Smooth muscle cell (in vitro differentiated cells): Measurements from ENCODE around the gene GALNT4. TPM values are rescaled to one million over a fixed set of nuclear protein-coding genes. Genes with fewer than 3 reads are reported as not detected.

Source experiments
- DNase-seq: peaks from one replicate; lab custom pipeline; 2025; ENCODE audit not compliant: unreplicated experiment; lab: John Stamatoyannopoulos, UW
- H2AFZ ChIP-seq: fragments of 200-600 bp; sonication (generic); 2 replicates; pipeline ENCODE4 v1.6.0; 2016; ENCODE audit warnings: antibody characterized with exemption, low read depth, mild to moderate bottlenecking
- H3F3A ChIP-seq: fragments of 200-600 bp; sonication (generic); 2 replicates; pipeline ENCODE4 v1.6.0; 2017; ENCODE audit warnings: antibody characterized with exemption, low read depth
- H3K27ac ChIP-seq: fragments of 200-600 bp; sonication (generic); 2 replicates; pipeline ENCODE4 v1.5.1; 2016; ENCODE audit warnings: low read depth, mild to moderate bottlenecking
- H3K27me3 ChIP-seq: fragments of 200-600 bp; sonication (generic); 2 replicates; pipeline ENCODE4 v1.6.1; 2016; ENCODE audit warnings: low read depth, mild to moderate bottlenecking
- H3K36me3 ChIP-seq: fragments of 200-600 bp; sonication (generic); 2 replicates; pipeline ENCODE4 v1.5.1; 2016; ENCODE audit warnings: low read depth
- H3K4me1 ChIP-seq: fragments of 200-600 bp; sonication (generic); 2 replicates; pipeline ENCODE4 v1.5.1; 2016; ENCODE audit warnings: low read depth
- H3K4me2 ChIP-seq: fragments of 200-600 bp; sonication (generic); 2 replicates; pipeline ENCODE4 v1.6.0; 2016; ENCODE audit warnings: mild to moderate bottlenecking
- H3K4me3 ChIP-seq: fragments of 200-600 bp; sonication (generic); 2 replicates; pipeline ENCODE4 v1.5.1; 2016; ENCODE audit warnings: mild to moderate bottlenecking
- H3K79me2 ChIP-seq: fragments of 200-600 bp; sonication (generic); 2 replicates; pipeline ENCODE4 v1.6.0; 2016; ENCODE audit warnings: low read depth, mild to moderate bottlenecking
- H3K9ac ChIP-seq: fragments of 200-600 bp; sonication (generic); 2 replicates; pipeline ENCODE4 v1.6.0; 2016; ENCODE audit warnings: low read depth
- H3K9me3 ChIP-seq: fragments of 200-600 bp; sonication (generic); replicated peaks from 2 replicates; pipeline ENCODE4 v1.5.1; 2016; ENCODE audit warnings: low read depth
- H4K20me1 ChIP-seq: fragments of 200-600 bp; sonication (generic); 2 replicates; pipeline ENCODE4 v1.6.0; 2016; ENCODE audit warnings: low read depth
- CTCF ChIP-seq: fragments of 200-600 bp; sonication (generic); IDR thresholded peaks from 2 replicates; pipeline ENCODE4 v1.5.1; 2017; ENCODE audit warnings: borderline replicate concordance, mild to moderate bottlenecking, antibody characterized with exemption; ENCODE audit not compliant: insufficient read depth, poor library complexity, severe bottlenecking
- WGBS: methylation state at CpG from one replicate; pipeline ENCODE4 v1.1.7; 2016; ENCODE audit warnings: low lambda C conversion rate; 5-methylcytosine and 5-hydroxymethylcytosine counted together
- polyA plus RNA-seq: library from polyadenylated mRNA; unstranded; fragments of >200 nt; fragmentation: Nextera tagmentation; extraction: Ambion mirVana; gene quantifications from 2 replicates; pipeline ENCODE4 v1.2.1, GENCODE V29; 2016
- total RNA-seq: library from RNA; depleted of rRNA; stranded (reverse); fragments of >200 nt; gene quantifications from 2 replicates; pipeline ENCODE4 v1.2.3, GENCODE V29; 2014

Gene GALNT4
- total and polyA plus RNA-seq, 2 experiments from 2014 or later, result 2.3 to 3.6 TPM

- no peaks in the 10 kb centered on the region for H3K9me3 ChIP-seq
- peaks cover 4% of the 10 kb centered on the region for H3K4me1 ChIP-seq
- H3K79me2 ChIP-seq, result peaks cover 26% of the 10 kb centered on the region
- no peak overlapping the region for H3K4me3 ChIP-seq
- TF ChIP-seq CTCF, result no peak
- no peaks in the 10 kb centered on the region for H3K36me3 ChIP-seq
- no peaks in the 10 kb centered on the region for H3F3A ChIP-seq
- no peak for DNase-seq
- 63% methylated on average over 3 of the region's 3 CpGs for WGBS
- no peaks in the 10 kb centered on the region for H3K27me3 ChIP-seq
- H3K27ac ChIP-seq, result no peak overlapping the region
- no peak overlapping the region for H2AFZ ChIP-seq
- peaks cover 11% of the 10 kb centered on the region for H4K20me1 ChIP-seq
- H3K9ac ChIP-seq, result no peak overlapping the region
- no peak overlapping the region for H3K4me2 ChIP-seq
Measured at GRCh38 chr12:89517720-89518119, 6.9 kb downstream of the GALNT4 start.

- Histone ChIP-seq H3K79me2 (peaks cover 15% of the 10 kb centered on the region), H2AFZ (no peak overlapping the region), H3K27me3 (no peaks in the 10 kb centered on the region), H3K36me3 (no peaks in the 10 kb centered on the region), H3K9ac (no peak overlapping the region), H3K9me3 (no peaks in the 10 kb centered on the region), H4K20me1 (peaks cover 4% of the 10 kb centered on the region), H3F3A (no peaks in the 10 kb centered on the region), H3K27ac (no peak overlapping the region), H3K4me3 (no peak overlapping the region), H3K4me2 (no peak overlapping the region), H3K4me1 (peaks cover under 1% of the 10 kb centered on the region)
- WGBS, result 70% methylated on average over 4 of the region's 4 CpGs
- no peak for DNase-seq
- TF ChIP-seq CTCF, result no peak
Measured at GRCh38 chr12:89516633-89517032, 8.0 kb downstream of the GALNT4 start.

- H3K4me1 ChIP-seq, result no peaks in the 10 kb centered on the region
Measured at GRCh38 chr12:89514751-89515150, 9.8 kb downstream of the GALNT4 start.

More at GRCh38 chr12:89514751-89515150, 9.8 kb downstream of the GALNT4 start:
- no peaks in the 10 kb centered on the region for H3K9me3 ChIP-seq
- H3K27ac ChIP-seq, result no peak overlapping the region
- WGBS, result 94% methylated on average over 1 of the region's 1 CpG
- DNase-seq, result no peak
- H2AFZ ChIP-seq, result no peak overlapping the region
- no peaks in the 10 kb centered on the region for H3K27me3 ChIP-seq
- H3F3A ChIP-seq, result no peaks in the 10 kb centered on the region
- no peak overlapping the region for H3K9ac ChIP-seq
- H3K79me2 ChIP-seq, result peaks cover 6% of the 10 kb centered on the region
- no peak overlapping the region for H3K4me3 ChIP-seq
- no peaks in the 10 kb centered on the region for H4K20me1 ChIP-seq
- H3K36me3 ChIP-seq, result no peaks in the 10 kb centered on the region
- TF ChIP-seq CTCF, result no peak
- no peak overlapping the region for H3K4me2 ChIP-seq
